ENCODE results near the gene RNASET2. TPM values are rescaled to one million over a fixed set of nuclear protein-coding genes. Genes with fewer than 3 reads are reported as not detected.

RNASET2 gene
- total and polyA plus RNA-seq, 10 of the 15 experiments (the other 5 are each of a cell fraction or from before 2014, with no cell fraction given): 5.5 to 225 (median 50.2) TPM

- ATAC-seq: peak; percentile 92
- Histone ChIP-seq H4K20me1 (ENCODE audit: control insufficient read depth, insufficient read depth) (no peaks in the 10 kb centered on the region; the same call in 1 of the 2 replicates), H2AFZ (ENCODE audit: control insufficient read depth, low read depth, low read length) (peak within 1 kb of the TSS; percentile 93), H3K4me3 (peak within 1 kb of the TSS; percentile 91), H3K4me1 (ENCODE audit: control insufficient read depth, insufficient read depth, low read length) (peaks cover 3% of the 10 kb centered on the region; the same call in 1 of the 2 replicates), H3K9me3 (replicated peaks; ENCODE audit: control insufficient read depth, insufficient read depth, low read length) (no peaks in the 10 kb centered on the region), H3K79me2 (ENCODE audit: control insufficient read depth, insufficient read depth, low read length) (peaks cover 63% of the 10 kb centered on the region), H3K36me3 (ENCODE audit: control insufficient read depth in 2 of 2, insufficient read depth in 2 of 2, low read length in 1 of 2) (peaks cover 5 to 6% of the 10 kb centered on the region in 2 experiments; a peak in 2 of 4 replicates), H3K9ac (ENCODE audit: control insufficient read depth, insufficient read depth, low read length) (peak within 1 kb of the TSS; percentile 70), H3K4me2 (ENCODE audit: control insufficient read depth, insufficient read depth) (peak within 1 kb of the TSS; percentile 62), H3K27ac (ENCODE audit: control insufficient read depth, insufficient read depth) (peak within 1 kb of the TSS; percentile 69), H3K27me3 (replicated peaks in 1 of 2; ENCODE audit: control insufficient read depth in 2 of 2, insufficient read depth in 2 of 2, low read length in 1 of 2) (no peaks in the 10 kb centered on the region)
- in situ Hi-C loops (cut with MboI): no loop called here
- ChIA-PET RAD21 (ENCODE audit: unreplicated experiment) (interaction anchor here (0.7 to 6.9 kb wide), 22 partner anchors 9 to 154 kb away, joined by 3 to 84 read pairs (median 5); partner anchors contain the start of genes CCR6 and RNASET2), SMC1A (ENCODE audit: uncharacterized antibody, unreplicated experiment) (interaction anchor here (0.7 to 7.2 kb wide), 27 partner anchors 9 to 224 kb away, joined by 3 to 97 read pairs (median 6); partner anchors contain the start of gene CCR6), POLR2A (interaction anchor here (0.6 to 5.5 kb wide), 18 partner anchors 9 to 153 kb away, joined by 3 to 52 read pairs (median 4); partner anchors contain the start of genes CCR6 and RNASET2), CTCF (interaction anchor here (0.7 to 5.6 kb wide), 24 partner anchors 9 to 164 kb away, joined by 3 to 54 read pairs (median 5); no protein-coding TSS in a partner anchor)
- peak; percentile 71 for DNase-seq (ENCODE audit: low read depth, low spot score)
- intact Hi-C loops (cut with micrococcal nuclease; ENCODE audit: unreplicated experiment): loop anchor here (1.0 to 5.0 kb wide), 5 partner anchors 49 to 167 kb away; partner anchors contain the start of gene CCR6
- 3% methylated on average over 58 of the region's 93 CpGs for WGBS (ENCODE audit: insufficient coverage, insufficient replicate concordance, low lambda C conversion rate, missing lambda C conversion rate)
- FAIRE-seq: peak; percentile 38
- no TSS peak for BruUV-seq (replicated peaks)
- TF ChIP-seq GABPA (IDR thresholded peaks at IDR 0.05; ENCODE audit: low read depth) (no peak), ASH2L (IDR thresholded peaks at IDR 0.05; ENCODE audit: borderline replicate concordance, low read depth) (no peak), BCL11A (IDR thresholded peaks at IDR 0.05; ENCODE audit: low read depth, low read length) (no peak), REST (IDR thresholded peaks at IDR 0.05; ENCODE audit: low read depth, low read length) (no peak), NFYB (IDR thresholded peaks at IDR 0.05; ENCODE audit: insufficient read depth, low read depth, low read length) (no peak), MEF2A (IDR thresholded peaks at IDR 0.05; ENCODE audit: insufficient read depth, low read depth, low read length) (no peak), MXI1 (IDR thresholded peaks at IDR 0.05; ENCODE audit: low read depth, low read length) (peak; percentile 82), PRDM15 (CRISPR knock-in tag; IDR thresholded peaks at IDR 0.05) (no peak), BRCA1 (IDR thresholded peaks at IDR 0.05; ENCODE audit: low read depth, low read length) (no peak), NKRF (conservative IDR thresholded peaks at IDR 0.05) (peak; percentile 90), GATAD2B (conservative IDR thresholded peaks at IDR 0.05; ENCODE audit: low read depth) (peak; percentile 84; the same call in 1 of the 2 replicates), SRF (IDR thresholded peaks at IDR 0.05; ENCODE audit: low read depth in 2 of 2, low read length in 2 of 2) (peak in 1 of 2 experiments; percentile 52; a peak in 1 of 4 replicates)
These were observed 43.0 kb upstream of the RNASET2 start, which contains the start of gene CEP43 for GRCh38 chr6:166999145-166999883. CEP43 (plus strand) TSS chr6:166999397; CDS start chr6:166999413, 16 bp downstream.

All from GM12878 (cell line).